Upper lobe of right lung (tissue), 1 donor: ENCODE results near the gene CIT. TPM values are rescaled to one million over a fixed set of nuclear protein-coding genes. Genes with fewer than 3 reads are reported as not detected.

ENCODE experiments used
- ATAC-seq: fragments of 200-7000 bp; cut with Tn5 transposase; one replicate; pipeline ENCODE4 v1.9.1; 2020; ENCODE audit warnings: mild to moderate bottlenecking, moderate library complexity
- DNase-seq: peaks from one replicate; pipeline ENCODE4 v3.0.0-alpha.2; 2020
- H3K27ac ChIP-seq: fragments of 200-600 bp; one replicate; pipeline ENCODE4 v1.8.0; 2022
- H3K27me3 ChIP-seq: fragments of 200-600 bp; one replicate; pipeline ENCODE4 v1.8.0; 2022; ENCODE audit warnings: mild to moderate bottlenecking
- H3K36me3 ChIP-seq: fragments of 200-600 bp; one replicate; pipeline ENCODE4 v1.8.0; 2022
- H3K4me1 ChIP-seq: fragments of 200-600 bp; one replicate; pipeline ENCODE4 v1.8.0; 2022
- H3K4me3 ChIP-seq: fragments of 200-600 bp; one replicate; pipeline ENCODE4 v1.8.0; 2022; ENCODE audit warnings: mild to moderate bottlenecking
- H3K9me3 ChIP-seq: fragments of 200-600 bp; one replicate; pipeline ENCODE4 v1.8.0; 2022
- CTCF ChIP-seq: fragments of 200-600 bp; IDR thresholded peaks from one replicate; pipeline ENCODE4 v1.8.0; 2022; ENCODE audit warnings: antibody characterized with exemption
- intact Hi-C: fragments of 100-400 bp; cut with DNase I; formaldehyde crosslinking; loops from one replicate; pipeline ENCODE4 v1.11.0; 2022
- total RNA-seq: library from RNA; stranded (reverse); fragmentation: NEBNext Ultra II Directional; extraction: Animal tissue kit (Norgen Biotek cat#: 25700); gene quantifications from one replicate; pipeline ENCODE4 v1.2.1, GENCODE V29; 2021
- donor health status: DM: no; HTN: yes; CAD: no; lungs with severe emphysema.

Gene CIT
- total RNA-seq, 1 donor from 2014 or later: 6.8 TPM

DNA sequence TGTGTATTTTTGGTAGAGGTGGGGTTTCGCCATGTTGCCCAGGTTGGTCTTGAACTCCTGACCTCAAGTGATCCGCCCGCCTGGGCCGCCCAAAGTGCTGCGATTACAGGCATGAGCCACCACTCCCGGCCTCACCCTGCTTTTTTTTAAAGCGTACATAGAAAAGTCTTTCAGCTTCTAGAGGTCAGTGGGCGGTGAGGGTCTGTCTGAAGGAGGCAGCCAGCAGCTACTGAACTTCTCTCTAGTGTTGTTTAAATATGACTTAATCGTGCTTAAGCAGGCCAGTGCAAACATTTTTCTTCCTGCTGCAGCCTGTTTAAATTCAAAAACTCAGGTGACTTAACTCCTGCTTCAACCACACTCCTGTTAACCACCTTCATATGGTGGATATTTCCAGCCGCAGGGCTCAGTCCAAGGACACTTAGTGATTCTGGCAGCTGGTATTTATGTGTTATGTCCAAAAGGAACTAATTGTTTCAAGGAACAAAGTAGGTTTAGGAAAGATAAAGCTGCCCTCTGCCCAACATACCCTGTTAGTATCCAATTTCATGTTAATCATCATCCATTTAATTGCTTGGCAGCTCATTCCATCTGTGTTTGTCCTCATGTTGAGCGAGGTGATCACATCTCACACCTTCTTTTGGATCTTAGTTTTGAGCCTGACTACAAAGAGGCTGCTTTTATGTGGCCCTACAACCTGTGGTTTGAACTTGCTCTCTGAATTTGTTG is 207.2 kb downstream of the CIT start:
- H3K4me1 ChIP-seq: peaks cover 65% of the 10 kb centered on the region
- H3K9me3 ChIP-seq: no peaks in the 10 kb centered on the region
- intact Hi-C loops: no loop called here
- peak overlapping the region; percentile 76 for H3K27ac ChIP-seq
- TF ChIP-seq CTCF: no peak
- DNase-seq (peak; percentile 86), ATAC-seq (peak; percentile 58)
- H3K27me3 ChIP-seq: no peaks in the 10 kb centered on the region
- peaks cover 51% of the 10 kb centered on the region for H3K36me3 ChIP-seq
- H3K4me3 ChIP-seq: peak overlapping the region; percentile 88

GRCh38 chr12:119668324-119668841 is 208.7 kb downstream of the CIT start:
- intact Hi-C loops: no loop called here
- no peak for DNase-seq
- Histone ChIP-seq H3K27ac (peak overlapping the region; percentile 96), H3K4me3 (peak overlapping the region; percentile 88), H3K36me3 (peaks cover 36% of the 10 kb centered on the region), H3K4me1 (peaks cover 50% of the 10 kb centered on the region), H3K27me3 (no peaks in the 10 kb centered on the region), H3K9me3 (no peaks in the 10 kb centered on the region)
- ATAC-seq: no peak
- TF ChIP-seq CTCF: no peak

DNA sequence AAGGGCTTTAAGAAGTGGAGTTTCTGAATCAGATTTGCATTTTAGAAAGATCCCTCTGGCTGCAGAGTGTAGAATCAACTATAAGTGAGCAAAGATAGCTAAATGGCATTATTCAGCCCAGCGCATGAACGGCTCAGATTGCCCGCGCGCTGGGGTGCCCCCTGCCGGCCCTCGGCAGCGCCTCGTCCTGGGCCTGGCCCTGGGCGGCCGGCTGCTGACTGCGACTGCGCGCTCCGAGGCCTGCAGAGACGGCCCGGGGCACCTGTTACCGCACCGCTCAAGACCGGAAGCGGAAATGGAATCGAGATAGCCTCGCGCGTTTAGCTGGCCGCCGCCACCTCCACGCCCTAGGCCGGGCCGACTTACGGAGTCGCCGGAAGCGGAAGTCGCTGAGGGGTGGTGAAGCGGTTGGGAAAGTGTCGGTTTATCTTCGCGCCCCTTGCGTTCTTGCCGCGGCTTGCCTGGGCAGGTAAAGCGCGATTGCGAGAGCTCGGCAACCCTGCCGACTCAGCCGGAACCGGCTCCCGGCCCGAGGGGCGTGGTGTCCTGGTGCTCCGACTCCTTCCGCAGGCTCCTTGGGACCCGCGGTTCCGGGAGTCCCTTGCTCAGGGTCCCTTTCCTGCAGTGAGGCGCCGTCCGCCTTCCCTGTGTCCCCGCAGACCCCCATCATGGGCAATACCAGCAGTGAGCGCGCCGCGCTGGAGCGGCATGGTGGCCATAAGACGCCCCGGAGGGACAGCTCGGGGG is 209.4 kb downstream of the CIT start, which contains the start of gene PRKAB1:
PRKAB1 (plus strand) TSS at position 557 of the 747 bp plus-strand sequence; CDS start at position 669, 112 bp downstream.
- Histone ChIP-seq H3K27ac (peak within 1 kb of the TSS; percentile 96), H3K36me3 (peaks cover 29% of the 10 kb centered on the region), H3K4me1 (peaks cover 43% of the 10 kb centered on the region), H3K4me3 (peak within 1 kb of the TSS; percentile 88), H3K27me3 (no peaks in the 10 kb centered on the region), H3K9me3 (no peaks in the 10 kb centered on the region)
- DNase-seq (peak; percentile 99), ATAC-seq (peak; percentile 95)
- intact Hi-C loops: no loop called here
- TF ChIP-seq CTCF: peak; percentile 98

GRCh38 chr12:119666900-119667576 is 210.1 kb downstream of the CIT start:
- H3K36me3 ChIP-seq: peaks cover 22% of the 10 kb centered on the region
- peak overlapping the region; percentile 96 for H3K27ac ChIP-seq
- no peak for DNase-seq
- TF ChIP-seq CTCF: no peak
- peaks cover 37% of the 10 kb centered on the region for H3K4me1 ChIP-seq
- no peak for ATAC-seq
- H3K9me3 ChIP-seq: no peaks in the 10 kb centered on the region
- intact Hi-C loops: no loop called here
- H3K4me3 ChIP-seq: peak overlapping the region; percentile 88
- no peaks in the 10 kb centered on the region for H3K27me3 ChIP-seq

- peaks cover 30% of the 10 kb centered on the region for H3K4me1 ChIP-seq
- H3K27ac ChIP-seq: no peak overlapping the region
- H3K4me3 ChIP-seq: no peak overlapping the region
- intact Hi-C loops: no loop called here
- ATAC-seq: no peak
- no peaks in the 10 kb centered on the region for H3K9me3 ChIP-seq
- no peaks in the 10 kb centered on the region for H3K27me3 ChIP-seq
- no peak for TF ChIP-seq CTCF
- H3K36me3 ChIP-seq: peaks cover 15% of the 10 kb centered on the region
- DNase-seq: no peak
These were observed 210.8 kb downstream of the CIT start for GRCh38 chr12:119666226-119666795.
